AML-193 (cell line): ENCODE measurements around the gene INPP5D.
A peak's percentile ranks its signal among the peaks of the same experiment; 100 is the strongest.

ENCODE experiments used
- DNase-seq, 2 experiments: peaks; one replicate each; lab custom pipeline; 2025; lab: John Stamatoyannopoulos, UW

The INPP5D gene

DNA sequence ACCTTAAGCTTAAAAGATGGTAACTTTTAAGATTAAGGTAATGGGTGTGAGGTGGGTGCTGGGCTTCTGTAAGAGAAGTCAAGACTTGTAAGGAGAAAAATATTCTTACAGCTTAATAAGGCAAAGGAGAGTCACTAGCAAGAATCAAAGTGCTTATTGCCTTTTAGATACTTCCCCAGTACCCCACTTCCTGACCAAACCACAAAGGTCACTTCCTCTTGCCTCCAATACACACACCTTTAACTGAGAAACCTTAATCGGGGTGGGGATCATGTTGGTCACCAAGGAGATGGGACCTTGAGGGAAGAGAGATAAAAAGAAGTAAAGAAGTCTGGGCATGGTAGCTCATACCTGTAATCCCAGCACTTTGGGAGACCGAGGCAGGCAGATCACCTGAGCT is 180.8 kb downstream of the INPP5D start:
- DNase-seq = no peak

DNA sequence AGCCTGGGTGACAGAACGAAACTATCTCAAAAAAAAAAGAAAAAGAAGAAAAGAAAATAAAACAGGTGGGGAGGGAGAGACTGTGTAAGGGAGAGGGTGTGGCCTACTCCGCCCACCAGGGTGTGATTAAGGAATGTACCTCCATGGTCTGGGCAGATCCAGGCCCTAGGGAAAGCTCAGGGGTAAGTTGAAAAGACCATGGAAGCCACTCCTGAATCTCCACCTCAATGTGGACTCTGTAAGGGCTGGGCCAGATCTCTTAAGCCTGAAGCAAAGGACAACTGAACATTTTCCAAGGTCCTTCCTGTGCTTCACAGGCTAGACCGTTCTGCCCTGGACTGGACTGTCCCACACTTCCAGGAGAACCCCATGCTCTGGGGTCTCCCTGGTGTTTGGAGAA is 181.7 kb downstream of the INPP5D start:
- no peak for DNase-seq

DNA sequence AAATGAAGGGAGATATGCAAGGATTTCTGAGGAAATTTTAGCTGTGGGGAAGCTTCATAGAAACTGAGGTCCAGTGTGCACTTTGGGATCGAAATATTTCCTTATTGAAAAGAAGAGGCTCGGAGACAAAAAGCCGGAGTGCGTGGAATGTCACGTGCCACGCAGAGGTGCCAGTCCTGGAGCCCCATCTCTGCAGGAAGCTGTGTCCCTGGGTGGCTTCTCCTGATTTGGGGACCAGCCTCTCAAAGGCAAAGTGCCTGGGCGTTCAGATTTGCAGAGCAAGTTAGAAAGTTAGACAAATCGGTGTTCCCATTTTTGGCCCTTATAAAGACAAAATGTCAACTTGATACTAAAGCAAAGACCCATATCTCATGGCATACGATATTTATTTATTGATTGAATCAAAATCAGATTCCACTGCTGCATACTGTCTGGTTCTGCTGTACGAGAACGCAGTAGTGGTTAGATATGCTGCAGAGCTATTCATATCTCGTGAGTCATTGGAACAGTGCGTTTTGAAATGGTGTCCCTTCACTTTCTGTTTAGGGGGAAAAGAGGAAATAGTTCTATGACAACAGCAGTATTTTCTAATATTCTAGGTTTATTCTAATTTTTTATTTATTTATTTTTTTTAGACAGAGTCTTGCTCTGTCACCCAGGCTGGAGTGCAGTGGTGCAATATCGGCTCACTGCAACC is 182.2 kb downstream of the INPP5D start:
- peak; percentile 75 to 85 for DNase-seq

DNA sequence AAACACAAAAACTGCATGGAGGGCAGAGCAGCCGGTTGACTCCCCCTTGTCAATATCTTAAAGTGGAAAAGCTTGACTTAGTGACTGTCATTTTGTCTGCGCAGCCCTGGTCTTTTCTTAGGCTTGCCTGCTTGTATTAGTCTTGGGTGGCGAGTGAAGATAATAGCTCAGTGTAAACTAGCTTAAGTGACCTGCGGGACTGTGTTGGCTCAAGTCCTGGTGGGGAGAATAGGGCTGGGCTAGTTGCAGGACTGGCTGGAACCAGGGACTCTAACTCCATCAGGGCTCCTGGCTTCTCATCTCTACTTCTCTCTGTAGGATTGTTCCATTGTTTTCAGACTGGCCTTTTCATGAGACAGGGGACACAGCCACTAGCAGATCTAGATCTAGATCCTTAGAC is 183.2 kb downstream of the INPP5D start:
- DNase-seq = no peak

DNA sequence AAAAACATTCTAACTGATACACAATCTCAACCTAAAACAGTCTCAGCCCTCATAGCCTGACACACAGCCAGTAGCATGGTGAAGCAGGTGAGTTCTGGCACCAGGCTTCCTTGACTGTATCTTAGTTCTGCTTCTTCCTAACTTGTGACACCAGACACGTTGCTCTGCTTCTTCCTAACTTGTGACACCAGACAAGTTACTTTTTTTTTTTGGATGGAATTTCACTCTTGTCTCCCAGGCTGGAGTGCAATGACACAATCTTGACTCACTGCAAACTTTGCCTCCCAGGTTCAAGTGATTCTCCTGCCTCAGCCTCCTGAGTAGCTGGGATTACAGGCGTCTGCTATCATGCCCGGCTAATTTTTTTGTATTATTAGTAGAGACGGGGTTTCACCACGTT is 184.7 kb downstream of the INPP5D start:
- no peak for DNase-seq

DNA sequence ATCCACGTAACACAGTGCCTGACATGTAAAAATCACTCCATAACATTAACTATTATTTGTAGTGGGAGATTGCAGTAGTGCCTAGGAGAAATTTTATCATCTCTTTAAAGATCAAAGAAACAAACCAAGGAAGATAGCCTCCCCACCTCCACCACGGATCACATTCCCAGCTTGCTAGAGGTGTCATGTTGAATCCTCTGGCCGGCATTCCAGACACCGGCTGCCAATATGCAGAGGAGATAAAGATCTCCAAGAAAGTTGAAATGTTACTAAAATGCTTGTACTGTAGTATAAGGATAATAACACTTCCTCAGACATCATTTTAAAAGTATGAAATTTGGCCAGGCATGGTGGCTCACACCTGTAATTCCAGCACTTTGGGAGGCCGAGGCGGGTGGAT is 185.3 kb downstream of the INPP5D start:
- no peak for DNase-seq

DNA sequence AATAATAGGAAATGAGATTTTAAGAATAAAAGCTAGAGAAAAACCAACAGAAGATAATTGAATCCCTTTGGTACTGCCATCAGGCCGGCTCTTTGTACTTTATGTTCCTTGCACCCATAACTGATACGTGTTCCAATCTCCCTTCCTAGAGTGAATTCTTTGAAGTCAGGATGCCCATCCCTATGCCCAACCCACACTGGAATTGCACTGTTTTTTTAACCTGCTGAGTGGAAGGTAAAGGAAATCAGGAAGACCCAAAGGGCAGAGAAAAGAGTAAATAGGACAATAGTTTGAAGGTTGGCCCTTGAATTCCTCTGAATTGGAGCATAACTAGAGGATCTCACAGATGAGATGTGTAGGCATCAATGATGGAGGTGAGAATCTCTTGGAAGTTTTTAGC is 187.0 kb downstream of the INPP5D start:
- DNase-seq = no peak

DNA sequence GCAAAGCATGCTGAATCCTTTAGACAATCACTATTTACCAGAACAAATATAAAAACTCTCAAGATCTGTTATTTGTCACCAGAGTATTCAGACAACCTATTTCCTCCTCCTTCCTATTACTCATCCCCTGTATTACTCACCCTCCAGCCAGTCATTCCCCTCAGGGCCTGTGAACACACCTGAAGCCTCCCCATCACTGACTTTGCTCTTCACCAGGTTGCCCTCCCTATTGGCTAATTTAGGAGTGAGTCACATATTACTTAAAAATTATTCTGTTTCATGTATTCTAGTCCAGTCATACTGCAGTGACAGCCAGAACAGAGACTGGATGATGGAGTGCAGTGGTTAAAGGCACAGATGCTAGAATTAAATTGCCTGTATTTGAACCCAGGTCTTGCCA is 187.6 kb downstream of the INPP5D start:
- DNase-seq = no peak

DNA sequence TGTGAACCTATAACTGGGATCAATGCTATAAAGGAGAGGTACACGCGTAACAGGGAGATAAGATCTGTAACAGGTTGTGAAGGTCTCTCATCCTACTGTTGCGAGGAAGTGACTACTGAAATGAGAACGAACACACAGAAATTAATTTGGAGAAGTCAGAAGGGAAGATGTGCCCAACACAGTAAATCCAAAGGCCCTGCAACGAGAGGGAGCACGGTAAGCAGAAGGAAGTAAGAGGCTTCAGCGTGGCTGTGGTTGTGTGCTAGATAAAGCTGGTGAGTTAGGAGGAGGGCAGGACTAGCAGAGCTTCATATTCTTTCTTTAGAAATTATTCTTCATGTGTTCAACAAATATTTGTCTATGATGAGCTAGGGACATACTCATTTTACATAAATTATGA is 188.9 kb downstream of the INPP5D start:
- peak; percentile 69 to 75 for DNase-seq

DNA sequence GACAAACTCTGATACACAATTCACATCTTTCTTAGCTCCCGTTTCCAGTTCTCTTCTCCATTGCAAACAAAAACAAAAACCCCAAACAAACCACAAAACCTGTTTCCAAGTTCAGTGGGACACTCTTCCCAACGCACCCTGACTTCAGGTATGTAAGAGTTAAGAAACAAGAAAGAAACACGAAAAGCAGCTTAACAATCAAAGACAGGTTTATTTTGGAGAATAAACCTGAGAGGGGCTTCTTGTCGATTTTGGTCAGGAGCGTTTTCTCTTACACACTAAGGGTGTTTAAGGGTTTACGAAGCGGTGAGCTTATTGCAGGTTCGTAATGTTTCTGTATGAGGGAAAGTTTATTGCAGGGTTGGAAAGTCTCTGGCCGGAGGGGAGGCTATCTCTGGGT is 190.4 kb downstream of the INPP5D start:
- DNase-seq = no peak

DNA sequence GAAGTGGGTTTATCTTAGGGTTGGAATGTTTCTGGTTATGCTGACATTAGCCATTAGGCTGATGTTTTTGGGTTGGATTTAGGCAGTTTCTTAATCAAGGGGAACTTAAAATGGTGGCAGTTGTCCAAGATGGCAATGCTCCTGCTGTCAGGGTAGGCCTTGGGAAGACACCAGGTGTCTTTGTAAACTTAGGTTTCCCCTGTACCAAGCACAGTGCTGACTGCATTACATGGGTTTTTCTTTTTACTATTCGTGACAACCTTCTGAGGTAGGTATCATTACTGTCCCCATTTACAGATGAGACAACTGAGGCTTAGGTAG is 190.8 kb downstream of the INPP5D start:
- DNase-seq = no peak

DNA sequence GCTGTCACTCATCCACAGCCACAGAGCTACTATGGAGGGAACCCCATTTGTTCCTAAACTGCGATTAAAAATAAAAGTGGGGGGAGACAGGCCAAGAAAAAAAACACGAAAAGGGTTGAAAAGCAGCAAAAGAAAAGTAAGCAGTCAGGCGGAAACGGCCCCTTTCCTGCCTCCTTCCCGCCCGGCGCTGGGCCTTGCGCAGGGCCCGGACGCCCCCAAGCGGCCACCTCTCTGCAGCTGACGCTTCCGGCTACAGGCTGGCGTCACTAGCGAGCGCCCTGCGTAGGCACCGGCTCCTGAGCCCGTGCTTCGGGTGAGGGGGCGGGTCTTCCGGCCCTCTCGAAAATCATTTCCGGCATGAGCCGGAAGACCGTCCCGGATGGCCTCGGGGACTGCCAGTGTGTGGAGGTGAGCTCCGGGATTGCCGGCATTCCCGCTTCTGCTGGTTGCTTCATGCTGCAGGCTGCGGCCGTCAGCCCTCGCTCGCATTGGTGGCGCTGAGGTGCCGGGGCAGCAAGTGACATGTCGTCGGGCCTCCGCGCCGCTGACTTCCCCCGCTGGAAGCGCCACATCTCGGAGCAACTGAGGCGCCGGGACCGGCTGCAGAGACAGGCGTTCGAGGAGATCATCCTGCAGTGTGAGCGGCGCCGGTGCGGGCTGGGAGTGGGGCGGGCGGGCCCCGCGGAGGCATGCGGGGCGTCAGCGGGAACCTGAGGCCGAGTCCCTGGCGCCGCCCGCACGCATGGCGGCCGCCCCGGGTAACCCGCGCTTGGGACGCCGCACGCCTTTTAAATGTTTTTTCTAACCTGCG is 191.4 kb downstream of the INPP5D start, which contains the start of gene ATG16L1:
Gene ATG16L1, plus strand, starts transcription at position 368 of the 811 bp plus-strand sequence. Its CDS starts 155 bp downstream, at position 523.
- peak; percentile 91 to 92 for DNase-seq

DNA sequence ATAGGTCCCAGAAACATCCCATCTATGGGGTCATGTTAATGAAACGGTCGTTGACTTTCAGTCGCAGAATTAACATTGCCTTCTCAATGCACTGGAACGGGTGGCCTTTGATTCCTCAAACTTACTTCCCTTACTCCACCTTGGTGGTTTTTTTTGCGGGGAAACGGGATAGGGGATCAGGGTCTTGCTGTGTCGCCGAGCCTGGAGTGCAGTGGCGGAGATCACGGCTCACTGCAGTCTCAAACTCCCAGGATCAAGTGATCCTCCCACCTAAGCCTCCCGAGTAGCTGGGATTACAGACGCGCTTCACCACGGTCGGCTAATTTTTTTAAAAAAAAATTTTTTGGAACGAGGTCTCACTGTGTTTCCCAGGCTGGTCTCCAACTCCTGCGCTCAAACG is 192.1 kb downstream of the INPP5D start:
- no peak for DNase-seq

DNA sequence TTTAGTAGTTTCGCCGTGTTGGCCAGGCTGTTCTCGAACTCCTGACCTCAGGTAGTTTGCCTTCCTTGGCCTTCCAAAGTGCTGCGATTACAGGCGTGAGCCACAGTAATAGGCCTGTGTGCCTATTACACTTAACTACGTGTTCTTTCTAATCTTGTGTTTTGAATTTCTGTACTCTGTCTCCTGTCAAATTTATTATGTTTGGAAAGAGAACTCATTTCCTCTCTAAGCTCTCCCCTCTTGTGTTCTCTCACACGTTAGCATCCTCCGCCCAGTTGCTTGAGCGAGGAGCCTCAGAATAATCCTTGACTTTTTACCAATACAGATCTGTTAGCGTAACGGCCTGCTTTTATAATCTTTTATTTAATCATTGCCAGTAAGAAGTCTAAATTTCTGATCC is 195.0 kb downstream of the INPP5D start:
- DNase-seq = no peak

DNA sequence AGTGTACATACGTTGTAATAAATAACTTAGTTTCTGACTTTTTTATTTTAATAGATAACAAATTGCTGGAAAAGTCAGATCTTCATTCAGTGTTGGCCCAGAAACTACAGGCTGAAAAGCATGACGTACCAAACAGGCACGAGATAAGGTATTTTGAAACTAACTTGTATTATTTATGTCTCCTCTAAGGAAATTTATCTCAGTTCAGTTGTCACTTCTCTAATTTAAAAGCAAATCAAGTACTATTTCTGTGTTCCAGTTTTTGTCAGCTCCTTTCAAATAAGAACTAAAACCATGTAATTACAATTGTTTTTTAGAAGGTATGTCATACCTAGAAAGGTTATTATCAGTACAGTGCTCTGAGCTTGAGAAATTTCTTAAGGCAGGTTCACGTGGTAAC is 195.9 kb downstream of the INPP5D start:
- no peak for DNase-seq
